Central memory CD8-positive, alpha-beta T cell (primary cell): ENCODE data around the gene WNK2.

ENCODE experiments used
- ATAC-seq: fragments of 150-1000 bp; cut with Tn5 transposase; replicated peaks from 2 replicates; pipeline ENCODE4 v1.10.0; 2022; ENCODE audit warnings: mild to moderate bottlenecking, moderate FRiP score, moderate number of reproducible peaks; ENCODE audit not compliant: poor library complexity, severe bottlenecking; ENCODE audit errors: extremely low read depth
- DNase-seq, 2 donors: peaks; one replicate each; pipeline ENCODE4 v3.0.0; 2021; ENCODE audit warnings: low spot score in 2 of 2
- H3K27ac Mint-ChIP-seq: one replicate; pipeline ENCODE4 v1.8.0; 2022; ENCODE audit warnings: low read depth, mild to moderate bottlenecking, moderate library complexity, mixed read lengths
- H3K27me3 Mint-ChIP-seq: one replicate; pipeline ENCODE4 v1.8.0; 2022; ENCODE audit warnings: mixed read lengths
- H3K36me3 Mint-ChIP-seq: one replicate; pipeline ENCODE4 v1.8.0; 2022; ENCODE audit warnings: mild to moderate bottlenecking, moderate library complexity, mixed read lengths; ENCODE audit not compliant: insufficient read depth
- H3K4me1 Mint-ChIP-seq: one replicate; pipeline ENCODE4 v1.8.0; 2022; ENCODE audit warnings: mixed read lengths
- H3K4me3 Mint-ChIP-seq: one replicate; pipeline ENCODE4 v1.8.0; 2022; ENCODE audit warnings: mild to moderate bottlenecking, moderate library complexity, mixed read lengths
- H3K9me3 Mint-ChIP-seq: one replicate; pipeline ENCODE4 v1.8.0; 2022; ENCODE audit warnings: mixed read lengths

WNK2 gene

GRCh38 chr9:93295031-93295430 is 111.1 kb downstream of the WNK2 start:
- no peak for ATAC-seq
- H3K9me3 Mint-ChIP-seq = no peaks in the 10 kb centered on the region
- no peak for DNase-seq
- peaks cover 5% of the 10 kb centered on the region for H3K4me1 Mint-ChIP-seq
- no peak overlapping the region for H3K4me3 Mint-ChIP-seq
- peaks cover 33% of the 10 kb centered on the region for H3K27me3 Mint-ChIP-seq
- peaks cover 4% of the 10 kb centered on the region for H3K36me3 Mint-ChIP-seq
- no peak overlapping the region for H3K27ac Mint-ChIP-seq

GRCh38 chr9:93295456-93296076 is 111.6 kb downstream of the WNK2 start:
- DNase-seq (no peak), ATAC-seq (no peak)
- no peak overlapping the region for H3K4me3 Mint-ChIP-seq
- H3K36me3 Mint-ChIP-seq = peaks cover 4% of the 10 kb centered on the region
- no peaks in the 10 kb centered on the region for H3K9me3 Mint-ChIP-seq
- peaks cover 5% of the 10 kb centered on the region for H3K4me1 Mint-ChIP-seq
- peaks cover 36% of the 10 kb centered on the region for H3K27me3 Mint-ChIP-seq
- H3K27ac Mint-ChIP-seq = no peak overlapping the region

- DNase-seq = no peak
- Mint-ChIP-seq H3K36me3 (peaks cover 4% of the 10 kb centered on the region), H3K4me1 (peaks cover 5% of the 10 kb centered on the region), H3K9me3 (no peaks in the 10 kb centered on the region), H3K27me3 (peaks cover 29% of the 10 kb centered on the region), H3K4me3 (no peak overlapping the region), H3K27ac (peak overlapping the region; percentile 26)
- no peak for ATAC-seq
These were observed 113.0 kb downstream of the WNK2 start for GRCh38 chr9:93296889-93297480.

- DNase-seq = no peak
- H3K9me3 Mint-ChIP-seq = no peaks in the 10 kb centered on the region
- no peak overlapping the region for H3K27ac Mint-ChIP-seq
- H3K4me1 Mint-ChIP-seq = peaks cover 5% of the 10 kb centered on the region
- H3K4me3 Mint-ChIP-seq = no peak overlapping the region
- ATAC-seq = no peak
- peaks cover 26% of the 10 kb centered on the region for H3K27me3 Mint-ChIP-seq
- peaks cover 4% of the 10 kb centered on the region for H3K36me3 Mint-ChIP-seq
These were observed 113.9 kb downstream of the WNK2 start for GRCh38 chr9:93297659-93298497.

GRCh38 chr9:93298498-93299417 is 114.8 kb downstream of the WNK2 start:
- no peak for ATAC-seq
- no peak overlapping the region for H3K4me3 Mint-ChIP-seq

GRCh38 chr9:93299418-93300174 is 115.7 kb downstream of the WNK2 start:
- Mint-ChIP-seq H3K27me3 (peaks cover 12% of the 10 kb centered on the region), H3K4me3 (no peak overlapping the region), H3K9me3 (no peaks in the 10 kb centered on the region), H3K4me1 (peaks cover 5% of the 10 kb centered on the region), H3K27ac (no peak overlapping the region), H3K36me3 (peaks cover 2% of the 10 kb centered on the region)
- ATAC-seq (no peak), DNase-seq (no peak)

More at GRCh38 chr9:93298498-93299417, 114.8 kb downstream of the WNK2 start:
- no peak for DNase-seq
- Mint-ChIP-seq H3K27ac (no peak overlapping the region), H3K9me3 (no peaks in the 10 kb centered on the region), H3K4me1 (peaks cover 5% of the 10 kb centered on the region), H3K36me3 (peaks cover 4% of the 10 kb centered on the region), H3K27me3 (peaks cover 20% of the 10 kb centered on the region)

GRCh38 chr9:93300175-93300572 is 116.2 kb downstream of the WNK2 start:
- DNase-seq (no peak), ATAC-seq (no peak)
- H3K4me1 Mint-ChIP-seq = peaks cover 5% of the 10 kb centered on the region
- H3K27me3 Mint-ChIP-seq = peaks cover 9% of the 10 kb centered on the region
- H3K27ac Mint-ChIP-seq = no peak overlapping the region
- H3K9me3 Mint-ChIP-seq = no peaks in the 10 kb centered on the region
- H3K4me3 Mint-ChIP-seq = no peak overlapping the region
- H3K36me3 Mint-ChIP-seq = peaks cover 2% of the 10 kb centered on the region

GRCh38 chr9:93300585-93301081 is 116.7 kb downstream of the WNK2 start:
- H3K9me3 Mint-ChIP-seq = no peaks in the 10 kb centered on the region
- no peak for DNase-seq
- peaks cover 2% of the 10 kb centered on the region for H3K36me3 Mint-ChIP-seq
- H3K4me1 Mint-ChIP-seq = peaks cover 5% of the 10 kb centered on the region
- H3K27me3 Mint-ChIP-seq = peaks cover 9% of the 10 kb centered on the region
- ATAC-seq = no peak
- no peak overlapping the region for H3K27ac Mint-ChIP-seq
- no peak overlapping the region for H3K4me3 Mint-ChIP-seq

- H3K4me3 Mint-ChIP-seq = no peak overlapping the region
- ATAC-seq = no peak
- H3K9me3 Mint-ChIP-seq = no peaks in the 10 kb centered on the region
- H3K36me3 Mint-ChIP-seq = peaks cover 2% of the 10 kb centered on the region
- peaks cover 9% of the 10 kb centered on the region for H3K27me3 Mint-ChIP-seq
- peaks cover 5% of the 10 kb centered on the region for H3K4me1 Mint-ChIP-seq
- no peak overlapping the region for H3K27ac Mint-ChIP-seq
- DNase-seq = no peak
These were observed 117.4 kb downstream of the WNK2 start for GRCh38 chr9:93301291-93301811.

GRCh38 chr9:93301911-93302541 is 118.1 kb downstream of the WNK2 start:
- H3K36me3 Mint-ChIP-seq = peaks cover 2% of the 10 kb centered on the region
- no peak overlapping the region for H3K4me3 Mint-ChIP-seq
- ATAC-seq (no peak), DNase-seq (peak in 1 of 2 donors; percentile 12)
- H3K9me3 Mint-ChIP-seq = no peaks in the 10 kb centered on the region
- H3K27ac Mint-ChIP-seq = no peak overlapping the region
- H3K4me1 Mint-ChIP-seq = peaks cover 4% of the 10 kb centered on the region
- peaks cover 9% of the 10 kb centered on the region for H3K27me3 Mint-ChIP-seq

GRCh38 chr9:93302586-93303257 is 118.8 kb downstream of the WNK2 start:
- Mint-ChIP-seq H3K36me3 (no peaks in the 10 kb centered on the region), H3K4me3 (no peak overlapping the region), H3K9me3 (no peaks in the 10 kb centered on the region), H3K4me1 (no peaks in the 10 kb centered on the region), H3K27ac (no peak overlapping the region), H3K27me3 (peaks cover 9% of the 10 kb centered on the region)
- peak; percentile 77 for ATAC-seq
- DNase-seq = peak in 1 of 2 donors; percentile 19
